MM.1S (cell line): ENCODE results near the gene PRDX2.

Experiments
- DNase-seq: peaks from one replicate; pipeline ENCODE4 v3.0.0-alpha.2; 2015
- H2AFZ ChIP-seq: fragments of 300-600 bp; sonication (generic); 2 replicates; pipeline ENCODE4 v1.6.0; 2016; ENCODE audit warnings: antibody characterized with exemption, low read length
- H3F3A ChIP-seq: fragments of 300-600 bp; sonication (generic); 2 replicates; pipeline ENCODE4 v1.6.1; 2016; ENCODE audit warnings: mild to moderate bottlenecking, antibody characterized with exemption, low read length, moderate library complexity, mixed read lengths; ENCODE audit not compliant: insufficient read depth
- H3K27ac ChIP-seq: fragments of 300-600 bp; sonication (generic); 2 replicates; pipeline ENCODE4 v1.5.1; 2016; ENCODE audit warnings: mild to moderate bottlenecking, low read length
- H3K27me3 ChIP-seq: fragments of 300-600 bp; sonication (generic); replicated peaks from 2 replicates; pipeline ENCODE4 v1.6.0; 2016; ENCODE audit warnings: low read length; ENCODE audit not compliant: insufficient read depth
- H3K36me3 ChIP-seq: fragments of 300-600 bp; sonication (generic); replicated peaks from 2 replicates; pipeline ENCODE4 v1.6.1; 2016; ENCODE audit warnings: mild to moderate bottlenecking, low read length, mixed read lengths; ENCODE audit not compliant: insufficient read depth
- H3K4me1 ChIP-seq: fragments of 300-600 bp; sonication (generic); 2 replicates; pipeline ENCODE4 v1.6.1; 2016; ENCODE audit warnings: low read length, mixed read lengths
- H3K4me2 ChIP-seq: fragments of 300-600 bp; sonication (generic); 2 replicates; pipeline ENCODE4 v1.6.0; 2016; ENCODE audit warnings: low read depth, low read length
- H3K4me3 ChIP-seq: fragments of 300-600 bp; sonication (generic); 2 replicates; pipeline ENCODE4 v1.5.1; 2016; ENCODE audit warnings: low read length, mixed read lengths
- H3K79me2 ChIP-seq: fragments of 300-600 bp; sonication (generic); 2 replicates; pipeline ENCODE4 v1.6.1; 2016; ENCODE audit warnings: mixed run types, low read length, mixed read lengths
- H3K9ac ChIP-seq: fragments of 300-600 bp; sonication (generic); 2 replicates; pipeline ENCODE4 v1.6.1; 2016; ENCODE audit warnings: low read length, mixed read lengths
- H3K9me2 ChIP-seq: fragments of 300-600 bp; sonication (generic); replicated peaks from 2 replicates; pipeline ENCODE4 v1.6.1; 2016; ENCODE audit warnings: mild to moderate bottlenecking, low read length, mixed read lengths; ENCODE audit not compliant: insufficient read depth
- H3K9me3 ChIP-seq: fragments of 300-600 bp; sonication (generic); replicated peaks from 2 replicates; pipeline ENCODE4 v1.6.1; 2016; ENCODE audit warnings: mild to moderate bottlenecking, low read length, mixed read lengths; ENCODE audit not compliant: insufficient read depth
- H4K20me1 ChIP-seq: fragments of 300-600 bp; sonication (generic); 2 replicates; pipeline ENCODE4 v1.6.1; 2016; ENCODE audit warnings: mild to moderate bottlenecking, low read length, moderate library complexity, mixed read lengths; ENCODE audit not compliant: insufficient read depth
- EZH2 ChIP-seq: fragments of 300-600 bp; sonication (generic); optimal IDR thresholded peaks from 2 replicates; pipeline ENCODE3; 2017; ENCODE audit warnings: low read depth, mild to moderate bottlenecking, antibody characterized with exemption, low read length, mixed read lengths
- EZH2phosphoT487 ChIP-seq: fragments of 300-600 bp; sonication (generic); IDR thresholded peaks from 2 replicates; pipeline ENCODE4 v1.6.1; 2018; ENCODE audit warnings: antibody characterized with exemption, low read length
- TF ChIP-seq, protein P1 (sequence below): fragments of 300-600 bp; sonication (generic); IDR thresholded peaks from 2 replicates; pipeline ENCODE4 v1.5.1; 2016; ENCODE audit warnings: antibody characterized with exemption, low read length, mixed read lengths

The PRDX2 gene

DNA sequence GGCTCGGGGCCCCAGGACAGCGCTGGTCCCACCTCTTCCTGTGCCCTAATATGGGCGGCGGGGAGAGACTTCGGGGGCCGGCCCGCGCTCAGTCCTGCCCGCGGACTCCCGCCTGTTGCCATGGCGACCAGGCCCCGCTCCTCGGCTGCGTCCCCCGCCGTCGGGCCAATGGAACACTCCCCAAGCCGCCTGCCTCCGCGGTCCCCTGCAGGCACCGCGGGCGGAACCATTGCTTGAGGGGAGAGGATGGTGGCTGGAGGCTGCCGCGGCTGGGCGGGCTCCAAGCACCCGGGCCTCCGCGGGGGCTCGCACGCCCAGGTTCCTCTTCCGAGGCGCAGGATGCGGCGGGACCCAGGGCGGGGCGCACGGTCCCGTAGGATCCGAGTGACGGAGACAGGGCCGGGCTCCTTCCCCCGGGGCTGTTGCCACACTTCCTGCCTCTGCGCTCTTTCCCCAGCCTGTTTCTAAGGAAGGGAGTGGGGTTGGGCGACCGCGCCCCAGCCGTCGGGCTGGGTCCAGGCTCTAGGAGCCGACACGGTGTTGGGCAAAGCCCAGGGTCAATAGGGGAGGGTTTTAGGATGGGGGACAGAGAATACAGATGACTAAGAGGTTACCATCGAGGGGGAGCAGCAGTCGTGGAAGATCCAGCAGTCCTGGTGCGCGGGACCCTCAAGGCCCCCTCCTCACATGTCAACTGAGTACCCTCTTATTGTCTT lies 11.5 kb downstream of the PRDX2 start:
- Histone ChIP-seq H3K4me2 (peak overlapping the region; percentile 99), H3K9me3 (no peaks in the 10 kb centered on the region), H3K27me3 (no peaks in the 10 kb centered on the region), H3K79me2 (peaks cover 15% of the 10 kb centered on the region), H3K9me2 (no peaks in the 10 kb centered on the region), H3K36me3 (no peaks in the 10 kb centered on the region), H4K20me1 (no peaks in the 10 kb centered on the region), H3F3A (peaks cover 49% of the 10 kb centered on the region), H2AFZ (peak overlapping the region; percentile 54), H3K4me3 (peak overlapping the region; percentile 93), H3K27ac (peak overlapping the region; percentile 97), H3K4me1 (peaks cover 29% of the 10 kb centered on the region), H3K9ac (peak overlapping the region; percentile 94)
- TF ChIP-seq, protein P1, sequence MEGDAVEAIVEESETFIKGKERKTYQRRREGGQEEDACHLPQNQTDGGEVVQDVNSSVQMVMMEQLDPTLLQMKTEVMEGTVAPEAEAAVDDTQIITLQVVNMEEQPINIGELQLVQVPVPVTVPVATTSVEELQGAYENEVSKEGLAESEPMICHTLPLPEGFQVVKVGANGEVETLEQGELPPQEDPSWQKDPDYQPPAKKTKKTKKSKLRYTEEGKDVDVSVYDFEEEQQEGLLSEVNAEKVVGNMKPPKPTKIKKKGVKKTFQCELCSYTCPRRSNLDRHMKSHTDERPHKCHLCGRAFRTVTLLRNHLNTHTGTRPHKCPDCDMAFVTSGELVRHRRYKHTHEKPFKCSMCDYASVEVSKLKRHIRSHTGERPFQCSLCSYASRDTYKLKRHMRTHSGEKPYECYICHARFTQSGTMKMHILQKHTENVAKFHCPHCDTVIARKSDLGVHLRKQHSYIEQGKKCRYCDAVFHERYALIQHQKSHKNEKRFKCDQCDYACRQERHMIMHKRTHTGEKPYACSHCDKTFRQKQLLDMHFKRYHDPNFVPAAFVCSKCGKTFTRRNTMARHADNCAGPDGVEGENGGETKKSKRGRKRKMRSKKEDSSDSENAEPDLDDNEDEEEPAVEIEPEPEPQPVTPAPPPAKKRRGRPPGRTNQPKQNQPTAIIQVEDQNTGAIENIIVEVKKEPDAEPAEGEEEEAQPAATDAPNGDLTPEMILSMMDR = no peak
- TF ChIP-seq EZH2 (no peak), EZH2phosphoT487 (no peak)
- DNase-seq = peak; percentile 96

DNA sequence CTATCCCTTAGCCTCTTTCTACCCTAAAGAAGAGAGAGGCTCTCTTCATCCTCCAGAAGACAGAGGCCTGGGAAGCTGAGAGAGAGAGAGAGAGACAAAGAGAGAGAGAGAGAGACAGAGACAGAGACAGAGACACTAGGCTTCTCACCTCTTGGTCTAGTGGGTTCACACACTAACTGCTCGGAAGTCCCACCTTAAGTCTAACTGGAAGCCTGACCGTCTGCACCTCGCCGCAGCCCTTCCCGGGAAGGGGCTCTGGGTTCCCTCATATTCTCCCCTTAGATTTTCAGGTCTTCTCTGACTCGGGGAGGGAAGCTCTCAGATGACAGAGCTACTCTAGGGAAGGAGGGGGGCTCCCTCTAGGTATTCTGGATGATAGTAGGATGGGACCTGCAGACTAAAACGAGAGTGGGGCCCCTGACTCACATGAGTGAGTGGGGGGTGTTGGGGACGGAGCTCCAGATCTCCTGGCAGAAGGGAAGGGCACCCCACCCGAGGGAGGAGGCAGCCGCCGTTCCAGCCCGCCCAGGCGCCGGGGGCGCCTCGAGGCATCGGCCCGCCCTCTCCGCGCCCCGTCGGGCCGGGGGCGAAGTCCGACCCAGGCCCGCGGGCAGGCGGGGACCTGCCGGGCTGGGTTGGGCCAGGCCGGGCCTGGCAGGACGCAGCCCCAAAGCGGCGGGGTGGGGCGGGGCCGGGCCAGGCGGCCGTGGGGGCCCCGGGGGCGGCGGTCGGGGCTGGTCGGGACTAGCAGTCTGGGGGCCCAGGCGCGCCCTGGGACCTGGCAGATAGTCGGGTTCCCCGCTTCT lies 12.3 kb downstream of the PRDX2 start:
- Histone ChIP-seq H3K9me3 (no peaks in the 10 kb centered on the region), H3K4me2 (peak overlapping the region; percentile 99), H3K4me3 (peak overlapping the region; percentile 93), H4K20me1 (no peaks in the 10 kb centered on the region), H3K79me2 (peaks cover 15% of the 10 kb centered on the region), H3K9ac (peak overlapping the region; percentile 94), H2AFZ (peak overlapping the region; percentile 47), H3K36me3 (no peaks in the 10 kb centered on the region), H3F3A (peaks cover 48% of the 10 kb centered on the region), H3K27me3 (no peaks in the 10 kb centered on the region), H3K27ac (peak overlapping the region; percentile 97), H3K9me2 (no peaks in the 10 kb centered on the region), H3K4me1 (peaks cover 26% of the 10 kb centered on the region)
- TF ChIP-seq EZH2phosphoT487 = no peak
- no peak for TF ChIP-seq EZH2
- DNase-seq = peak; percentile 37

DNA sequence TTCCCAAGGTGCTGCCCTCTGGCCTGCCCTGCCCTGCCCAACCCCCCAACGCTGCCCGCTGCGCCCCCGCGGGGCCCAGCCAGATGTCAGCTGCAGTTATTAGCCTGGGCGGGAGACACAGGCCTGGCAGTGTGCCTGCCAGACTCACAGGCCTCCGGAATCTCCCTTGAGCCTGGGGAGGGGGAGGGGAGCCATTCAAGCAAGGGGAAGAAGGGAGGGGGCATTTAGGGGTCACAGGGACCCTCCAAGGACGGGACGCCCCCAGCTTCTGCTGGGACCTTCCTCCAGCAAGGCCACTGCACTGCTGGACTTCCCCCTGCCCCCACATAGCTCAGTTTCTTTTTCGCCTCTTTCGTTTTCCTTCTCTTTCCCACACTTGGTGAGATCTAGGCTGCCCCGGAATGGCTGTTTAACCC lies 12.9 kb downstream of the PRDX2 start:
- H3K9ac ChIP-seq = peak overlapping the region; percentile 80

More for the DNA sequence above, 12.9 kb downstream of the PRDX2 start:
- Histone ChIP-seq H3K9me2 (no peaks in the 10 kb centered on the region), H3K4me2 (peak overlapping the region; percentile 96), H3F3A (peaks cover 46% of the 10 kb centered on the region), H4K20me1 (no peaks in the 10 kb centered on the region), H3K4me3 (peak overlapping the region; percentile 67), H2AFZ (peak overlapping the region; percentile 47), H3K4me1 (peaks cover 23% of the 10 kb centered on the region), H3K79me2 (peaks cover 15% of the 10 kb centered on the region), H3K9me3 (no peaks in the 10 kb centered on the region), H3K36me3 (no peaks in the 10 kb centered on the region), H3K27ac (peak overlapping the region; percentile 90), H3K27me3 (no peaks in the 10 kb centered on the region)
- TF ChIP-seq, protein P1 = peak; percentile 14; the same call in 1 of the 2 replicates
- TF ChIP-seq EZH2 = no peak
- no peak for TF ChIP-seq EZH2phosphoT487
- peak; percentile 59 for DNase-seq
